K562 (cell line): Measurements from ENCODE around the gene CDK4. TPM values are rescaled to one million over a fixed set of nuclear protein-coding genes. Genes with fewer than 3 reads are reported as not detected.

Source experiments
- ATF6 ChIP-seq: sonication (generic); formaldehyde crosslinking; IDR thresholded peaks from 2 replicates; pipeline ENCODE4 v1.4.0; 2020; ENCODE audit warnings: mild to moderate bottlenecking, missing genetic modification reagents
- CEBPZ ChIP-seq: fragments of 150-350 bp; IDR thresholded peaks from 2 replicates; pipeline ENCODE4 v1.6.1; 2014; ENCODE audit warnings: low read depth, mild to moderate bottlenecking, low read length, borderline replicate concordance
- CHD1 ChIP-seq: fragments of 200-600 bp; sonication (generic); IDR thresholded peaks from one replicate; pipeline ENCODE4 v1.6.1; 2012; ENCODE audit warnings: mild to moderate bottlenecking, moderate library complexity, low read length, inconsistent platforms
- ELF2 ChIP-seq: fragments of 250-450 bp; sonication (Bioruptor Pico); IDR thresholded peaks from 2 replicates; pipeline ENCODE4 v1.5.0; 2021; ENCODE audit warnings: mild to moderate bottlenecking
- ELF4 ChIP-seq: fragments of 450-650 bp; formaldehyde crosslinking; IDR thresholded peaks from 2 replicates; pipeline ENCODE4 v1.4.0; 2022; ENCODE audit warnings: missing genetic modification characterization
- GATAD2A ChIP-seq: fragments of 450-650 bp; IDR thresholded peaks from 2 replicates; pipeline ENCODE4 v1.6.1; 2017
- IRF1 ChIP-seq: sonication (generic); formaldehyde crosslinking; IDR thresholded peaks from 2 replicates; pipeline ENCODE4 v1.8.0; 2022; ENCODE audit warnings: missing genetic modification reagents, mild to moderate bottlenecking, borderline replicate concordance
- MBD2 ChIP-seq: sonication (generic); IDR thresholded peaks from 2 replicates; pipeline ENCODE4 v1.6.1; 2016; ENCODE audit warnings: low read depth, borderline replicate concordance
- MEIS2 ChIP-seq: fragments of 450-650 bp; IDR thresholded peaks from 2 replicates; pipeline ENCODE4 v1.6.1; 2014; ENCODE audit warnings: mild to moderate bottlenecking; ENCODE audit not compliant: partially characterized antibody
- MNT ChIP-seq, 2 experiments: fragments of 450-650 bp; conservative IDR thresholded peaks; 2 replicates each; pipeline ENCODE4 v1.6.1; 2017; ENCODE audit warnings: mild to moderate bottlenecking in 2 of 2, moderate library complexity in 2 of 2
- MTF1 ChIP-seq: fragments of 250-450 bp; sonication (Bioruptor Pico); IDR thresholded peaks from 2 replicates; pipeline ENCODE4 v1.9.0; 2021; ENCODE audit warnings: moderate library complexity, mild to moderate bottlenecking, inconsistent platforms, borderline replicate concordance
- PPARD ChIP-seq: fragments of 250-450 bp; sonication (Bioruptor Pico); IDR thresholded peaks from 2 replicates; pipeline ENCODE4 v1.8.0; 2022; ENCODE audit warnings: inconsistent platforms, mild to moderate bottlenecking, moderate library complexity
- SRSF7 ChIP-seq: fragments of 200-400 bp; formaldehyde crosslinking; optimal IDR thresholded peaks from 2 replicates; pipeline ENCODE3; 2017; ENCODE audit warnings: mild to moderate bottlenecking, low read depth, low read length
- THAP7 ChIP-seq: fragments of 250-450 bp; sonication (Bioruptor Pico); IDR thresholded peaks from 2 replicates; pipeline ENCODE4 v1.5.0; 2021
- ZBTB12 ChIP-seq: fragments of 250-450 bp; sonication (Bioruptor Pico); IDR thresholded peaks from 2 replicates; pipeline ENCODE4 v1.4.0; 2020
- ZBTB5 ChIP-seq: fragments of 450-650 bp; IDR thresholded peaks from 2 replicates; pipeline ENCODE4 v1.6.1; 2017; ENCODE audit warnings: antibody characterized with exemption
- polyA plus RNA-seq, 8 experiments: library from polyadenylated mRNA; depleted of rRNA in 4 of 8; stranded (reverse) in 5 of 8; unstranded in 3 of 8; fragments of >200 nt; fragmentation: Nextera tagmentation in 2 of 8; fragmentation: Illumina TruSeq in 1 of 8; extraction: Ambion mirVana in 2 of 8; extraction: Trizol in 1 of 8; gene quantifications; 2 replicates each; pipeline versions ENCODE4 v1.2.1 to v1.2.3, GENCODE V29; 2011 to 2014; ENCODE audit warnings: inconsistent platforms in 1 of 8, missing spikeins in 1 of 8
- total RNA-seq, 7 experiments: library from RNA; depleted of rRNA in 6 of 7; stranded (reverse); fragments of >200 nt in 6 of 7; fragmentation: Illumina TruSeq in 2 of 7; extraction: Trizol in 2 of 7; gene quantifications; 2 replicates each; pipeline versions ENCODE4 v1.2.1 to v1.2.3, GENCODE V29; 2011 to 2021; ENCODE audit warnings: low replicate concordance in 1 of 7

CDK4 gene
- total and polyA plus RNA-seq, 9 of the 15 experiments (the other 6 are each of a cell fraction or from before 2014, with no cell fraction given), result 37.8 to 436 (median 238) TPM

GRCh38 chr12:57771873-57772428 is 19.8 kb upstream of the CDK4 start, which contains the start of gene METTL1 (continued):
- TF ChIP-seq CEBPZ, result no peak
- TF ChIP-seq THAP7 (CRISPR knock-in tag), result no peak
- peak; percentile 3 for TF ChIP-seq MEIS2
- TF ChIP-seq MTF1, result no peak
- TF ChIP-seq ZBTB12 (CRISPR knock-in tag), result peak; percentile 96
- TF ChIP-seq IRF1 (CRISPR knock-in tag), result no peak
- no peak for TF ChIP-seq ATF6 (CRISPR knock-in tag)
- no peak for TF ChIP-seq GATAD2A
- peak; percentile 100 for TF ChIP-seq MNT (conservative IDR thresholded peaks at IDR 0.05)
- TF ChIP-seq MBD2, result peak; percentile 83
- TF ChIP-seq PPARD (CRISPR knock-in tag), result no peak
- no peak for TF ChIP-seq ELF4 (CRISPR knock-in tag)
- TF ChIP-seq SRSF7, result no peak
- peak; percentile 55 for TF ChIP-seq CHD1
- TF ChIP-seq ZBTB5, result no peak
- no peak for TF ChIP-seq ELF2 (CRISPR knock-in tag)
